A549 (cell line): Measurements from ENCODE around the gene CIAO3. TPM values are rescaled to one million over a fixed set of nuclear protein-coding genes. Genes with fewer than 3 reads are reported as not detected.

Source experiments
- ATAC-seq, 2 experiments: fragments of 200-7000 bp in 1 of 2; fragments of >200 bp in 1 of 2; cut with Nextera tagmentation in 1 of 2; cut with Tn5 transposase in 1 of 2; 3 replicates each; pipeline versions ENCODE4 v1.8.0 to v1.9.1; 2018 to 2020; ENCODE audit warnings: mild to moderate bottlenecking in 1 of 2, moderate library complexity in 1 of 2
- CTCF ChIA-PET: fragments of 300-600 bp; sonication (Branson Sonifier 250); formaldehyde crosslinking; extraction: SDS; loops from one replicate; lab custom pipeline; 2021; ENCODE audit warnings: antibody characterized with exemption, inconsistent platforms; lab: Yijun Ruan, JAX
- POLR2A ChIA-PET: fragments of 350-600 bp; formaldehyde crosslinking; extraction: SDS; loops from one replicate; lab custom pipeline; 2021; ENCODE audit warnings: antibody characterized with exemption, inconsistent platforms; lab: Yijun Ruan, JAX
- DNase-seq, 2 experiments: peaks; one replicate each; pipeline versions ENCODE4 v3.0.0 to v3.0.0-alpha.2; 2011 to 2016; ENCODE audit warnings: low read depth in 1 of 2, low spot score in 1 of 2
- FAIRE-seq: peaks from 2 replicates; lab custom pipeline; 2011; peaks lifted over from hg19 to GRCh38; lab: Jason Lieb, UNC
- H3K27ac ChIP-seq, 2 experiments: fragments of >200 bp; sonication (Bioruptor Twin); formaldehyde crosslinking; 3 replicates each; pipeline ENCODE4 v1.5.1; 2016 to 2017
- H3K4me1 ChIP-seq: fragments of >200 bp; sonication (Bioruptor Twin); formaldehyde crosslinking; 3 replicates; pipeline ENCODE4 v1.6.1; 2016
- H3K4me2 ChIP-seq: fragments of >200 bp; sonication (Bioruptor Twin); formaldehyde crosslinking; 3 replicates; pipeline ENCODE4 v1.6.1; 2016
- H3K4me3 ChIP-seq: fragments of >200 bp; sonication (Bioruptor Twin); formaldehyde crosslinking; 3 replicates; pipeline ENCODE4 v1.5.1; 2016
- H3K9me3 ChIP-seq: fragments of >200 bp; sonication (Bioruptor Twin); formaldehyde crosslinking; 3 replicates; pipeline ENCODE4 v1.6.1; 2016
- ATOH8 ChIP-seq: fragments of 250-450 bp; sonication (Bioruptor Pico); IDR thresholded peaks from 2 replicates; pipeline ENCODE4 v1.5.0; 2020; ENCODE audit warnings: low read depth, mild to moderate bottlenecking, moderate library complexity
- CBX2 ChIP-seq: fragments of 200-600 bp; sonication (generic); IDR thresholded peaks from 2 replicates; pipeline ENCODE4 v1.6.1; 2016; ENCODE audit warnings: low read depth, mild to moderate bottlenecking, borderline replicate concordance
- CHD2 ChIP-seq: fragments of 150-350 bp; IDR thresholded peaks from 2 replicates; pipeline ENCODE4 v1.6.1; 2014; ENCODE audit warnings: low read length; ENCODE audit not compliant: partially characterized antibody
- CHD4 ChIP-seq: fragments of 200-600 bp; sonication (generic); IDR thresholded peaks from 2 replicates; pipeline ENCODE4 v1.6.1; 2016; ENCODE audit warnings: antibody characterized with exemption, mild to moderate bottlenecking, borderline replicate concordance
- E2F6 ChIP-seq: IDR thresholded peaks from 2 replicates; pipeline ENCODE4 v1.6.1; 2012; ENCODE audit warnings: low read depth, borderline replicate concordance
- EHF ChIP-seq: fragments of 250-450 bp; sonication (Bioruptor Pico); IDR thresholded peaks from 2 replicates; pipeline ENCODE4 v1.5.0; 2020; ENCODE audit warnings: mild to moderate bottlenecking
- ESRRA ChIP-seq: fragments of 150-350 bp; IDR thresholded peaks from 2 replicates; pipeline ENCODE4 v1.6.1; 2014; ENCODE audit warnings: mild to moderate bottlenecking, low read length, borderline replicate concordance
- HDAC2 ChIP-seq: fragments of 200-600 bp; sonication (generic); IDR thresholded peaks from 2 replicates; pipeline ENCODE4 v1.6.1; 2016
- HOXA7 ChIP-seq: fragments of 250-450 bp; sonication (Bioruptor Pico); IDR thresholded peaks from 2 replicates; pipeline ENCODE4 v1.5.0; 2020; ENCODE audit warnings: mild to moderate bottlenecking, moderate library complexity
- JUNB ChIP-seq: fragments of >200 bp; sonication (Bioruptor Twin); formaldehyde crosslinking; IDR thresholded peaks from 2 replicates; pipeline ENCODE4 v1.6.1; 2016
- KDM1A ChIP-seq: fragments of 200-600 bp; sonication (generic); IDR thresholded peaks from 2 replicates; pipeline ENCODE4 v1.6.1; 2016; ENCODE audit warnings: low read depth, mild to moderate bottlenecking
- KDM5A ChIP-seq: fragments of 200-600 bp; sonication (generic); IDR thresholded peaks from 2 replicates; pipeline ENCODE4 v1.6.1; 2016; ENCODE audit warnings: antibody characterized with exemption, mild to moderate bottlenecking
- MAFK ChIP-seq: fragments of 450-650 bp; IDR thresholded peaks from 2 replicates; pipeline ENCODE4 v1.6.1; 2014; ENCODE audit not compliant: partially characterized antibody
- MAX ChIP-seq: IDR thresholded peaks from 2 replicates; pipeline ENCODE4 v1.6.1; 2012
- MAZ ChIP-seq: fragments of 150-350 bp; IDR thresholded peaks from 2 replicates; pipeline ENCODE4 v1.6.1; 2014; ENCODE audit warnings: antibody characterized with exemption, low read depth, low read length, borderline replicate concordance
- POLR2A ChIP-seq: IDR thresholded peaks from 2 replicates; pipeline ENCODE4 v1.6.1; 2012; ENCODE audit warnings: mild to moderate bottlenecking, low read length
- POLR2AphosphoS2 ChIP-seq: conservative IDR thresholded peaks from 2 replicates; pipeline ENCODE4 v1.6.1; 2012; ENCODE audit warnings: low read length, improper control_type of control experiment, inconsistent platforms
- RAD21 ChIP-seq, 2 experiments: fragments of >200 bp in 1 of 2; sonication (Bioruptor Twin) in 1 of 2; formaldehyde crosslinking in 1 of 2; IDR thresholded peaks in 1 of 2; conservative IDR thresholded peaks in 1 of 2; 2 replicates in 1 of 2; 3 replicates in 1 of 2; pipeline ENCODE4 v1.6.1; 2012 to 2018; ENCODE audit warnings: inconsistent platforms in 1 of 2
- REST ChIP-seq: fragments of 200-600 bp; sonication (generic); IDR thresholded peaks from 2 replicates; pipeline ENCODE4 v1.6.1; 2016; ENCODE audit warnings: antibody characterized with exemption, mild to moderate bottlenecking, moderate library complexity
- RFX5 ChIP-seq: fragments of 450-650 bp; IDR thresholded peaks from 2 replicates; pipeline ENCODE4 v1.7.1; 2014; ENCODE audit warnings: antibody characterized with exemption, mild to moderate bottlenecking, moderate library complexity
- RNF2 ChIP-seq: fragments of 200-600 bp; sonication (generic); IDR thresholded peaks from 2 replicates; pipeline ENCODE4 v1.6.1; 2016; ENCODE audit warnings: low read depth, mild to moderate bottlenecking, antibody characterized with exemption, moderate library complexity, borderline replicate concordance
- SMC3 ChIP-seq: fragments of >200 bp; sonication (Bioruptor Twin); formaldehyde crosslinking; IDR thresholded peaks from 3 replicates; pipeline ENCODE4 v1.6.1; 2018; ENCODE audit warnings: inconsistent platforms
- WGBS: methylation state at CpG from one replicate; pipeline ENCODE4 v1.1.6; 2017; ENCODE audit errors: missing lambda C conversion rate; 5-methylcytosine and 5-hydroxymethylcytosine counted together
- polyA plus RNA-seq, 4 experiments: library from polyadenylated mRNA; depleted of rRNA in 3 of 4; stranded (reverse); fragments of >200 nt; fragmentation: RNase III in 1 of 4; extraction: RNeasy Plus Mini Kit Qiagen cat#74134 plus additional on column Dnase treatment in 1 of 4; gene quantifications; 2 replicates in 3 of 4; 3 replicates in 1 of 4; pipeline ENCODE4 v1.2.3, GENCODE V29; 2011 to 2017

CIAO3 gene
- polyA plus RNA-seq, 2 of the 4 experiments (the other 2 are of a cell fraction): 17.4 to 23.0 TPM

GRCh38 chr16:775236-775796, 34.5 kb upstream of the CIAO3 start:
- POLR2A ChIA-PET: no interaction called here

GRCh38 chr16:774086-775001, 33.5 kb upstream of the CIAO3 start:
- WGBS: 77% methylated on average over 7 of the region's 46 CpGs
- TF ChIP-seq HDAC2: no peak
- TF ChIP-seq JUNB: no peak
- TF ChIP-seq SMC3: no peak
- no peak for TF ChIP-seq REST
- TF ChIP-seq KDM1A: no peak
- no peak for TF ChIP-seq KDM5A
- TF ChIP-seq CHD4: no peak
- no peak for TF ChIP-seq RNF2
- no peak for TF ChIP-seq HOXA7
- no peak for TF ChIP-seq RFX5
- TF ChIP-seq EHF: no peak
- no peak for TF ChIP-seq MAX
- no peak for TF ChIP-seq ESRRA
- TF ChIP-seq MAZ: no peak
- no peak for TF ChIP-seq E2F6
- TF ChIP-seq ATOH8 (CRISPR knock-in tag): no peak
- no peak for TF ChIP-seq RAD21 (conservative IDR thresholded peaks at IDR 0.05 in 1 of 2, IDR thresholded peaks at IDR 0.05 in 1 of 2)
- Histone ChIP-seq H3K9me3 (no peaks in the 10 kb centered on the region), H3K27ac (no peak overlapping the region), H3K4me1 (no peaks in the 10 kb centered on the region), H3K4me3 (no peak overlapping the region), H3K4me2 (no peak overlapping the region)
- ChIA-PET POLR2A (no interaction called here), CTCF (interaction anchor here (0.7 to 15.8 kb wide), 7 partner anchors 11 to 59 kb away, joined by 3 to 105 read pairs (median 6); partner anchors contain the start of genes CHTF18, CIAO3, METRN and MSLN)
- DNase-seq: no peak
- no peak for FAIRE-seq
- no peak for ATAC-seq

More at GRCh38 chr16:775236-775796, 34.5 kb upstream of the CIAO3 start:
- Histone ChIP-seq H3K4me2 (no peak overlapping the region), H3K9me3 (no peaks in the 10 kb centered on the region), H3K27ac (no peak overlapping the region), H3K4me3 (no peak overlapping the region), H3K4me1 (no peaks in the 10 kb centered on the region)
- WGBS: 81% methylated on average over 24 of the region's 36 CpGs
- DNase-seq (no peak), FAIRE-seq (no peak), ATAC-seq (no peak)
- TF ChIP-seq CHD2: no peak
- no peak for TF ChIP-seq KDM5A
- TF ChIP-seq POLR2A: no peak
- no peak for TF ChIP-seq RAD21 (conservative IDR thresholded peaks at IDR 0.05 in 1 of 2, IDR thresholded peaks at IDR 0.05 in 1 of 2)
- no peak for TF ChIP-seq CBX2
- TF ChIP-seq POLR2AphosphoS2: no peak
- no peak for TF ChIP-seq MAFK
- no peak for TF ChIP-seq RFX5
- no peak for TF ChIP-seq MAZ
- no peak for TF ChIP-seq ATOH8 (CRISPR knock-in tag)
- TF ChIP-seq CHD4: no peak
- CTCF ChIA-PET: interaction anchor here (1.1 to 3.3 kb wide), 2 partner anchors 10 to 25 kb away, joined by 3 to 26 read pairs; no protein-coding TSS in a partner anchor
